CMK (cell line): Measurements from ENCODE around the gene JMJD7.
"Not testable (repeated sequence)": the region's sequence is repeated elsewhere in the genome, so short reads cannot be mapped to it uniquely, and the experiment has no call there.

Experiments
- DNase-seq: peaks from one replicate; pipeline ENCODE4 v3.0.0-alpha.2; 2010; ENCODE audit warnings: low read depth

Gene JMJD7

DNA sequence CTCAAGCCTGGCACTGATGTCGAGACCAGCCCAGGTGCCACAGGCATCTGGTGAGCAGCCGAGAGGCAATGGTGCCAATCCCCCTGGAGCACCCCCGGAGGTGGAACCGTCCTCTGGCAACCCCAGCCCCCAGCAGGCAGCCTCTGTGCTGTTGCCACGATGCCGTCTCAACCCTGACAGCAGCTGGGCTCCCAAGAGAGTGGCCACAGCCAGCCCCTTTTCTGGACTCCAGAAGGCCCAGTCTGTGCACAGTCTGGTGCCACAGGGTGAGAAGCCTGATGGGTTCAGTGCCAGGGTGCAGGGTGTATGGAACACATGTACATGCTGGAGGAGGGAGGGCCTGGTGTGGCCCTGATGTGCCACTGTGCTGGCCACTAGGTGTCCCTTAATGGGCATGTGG, 4.9 kb upstream of the JMJD7 start:
- no peak for DNase-seq

DNA sequence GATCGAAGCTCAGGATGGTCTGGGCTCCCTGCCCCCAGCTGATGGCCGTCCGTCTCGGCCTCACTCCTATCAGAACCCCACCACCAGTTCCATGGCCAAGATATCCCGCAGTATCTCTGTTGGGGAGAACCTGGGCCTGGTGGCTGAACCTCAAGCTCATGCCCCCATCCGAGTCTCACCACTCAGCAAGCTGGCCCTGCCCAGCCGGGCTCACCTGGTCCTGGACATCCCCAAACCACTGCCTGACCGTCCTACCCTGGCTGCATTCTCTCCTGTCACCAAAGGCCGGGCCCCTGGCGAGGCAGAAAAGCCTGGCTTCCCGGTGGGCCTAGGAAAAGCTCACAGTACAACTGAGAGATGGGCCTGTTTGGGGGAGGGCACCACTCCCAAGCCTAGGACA, 4.4 kb upstream of the JMJD7 start:
- no peak for DNase-seq

DNA sequence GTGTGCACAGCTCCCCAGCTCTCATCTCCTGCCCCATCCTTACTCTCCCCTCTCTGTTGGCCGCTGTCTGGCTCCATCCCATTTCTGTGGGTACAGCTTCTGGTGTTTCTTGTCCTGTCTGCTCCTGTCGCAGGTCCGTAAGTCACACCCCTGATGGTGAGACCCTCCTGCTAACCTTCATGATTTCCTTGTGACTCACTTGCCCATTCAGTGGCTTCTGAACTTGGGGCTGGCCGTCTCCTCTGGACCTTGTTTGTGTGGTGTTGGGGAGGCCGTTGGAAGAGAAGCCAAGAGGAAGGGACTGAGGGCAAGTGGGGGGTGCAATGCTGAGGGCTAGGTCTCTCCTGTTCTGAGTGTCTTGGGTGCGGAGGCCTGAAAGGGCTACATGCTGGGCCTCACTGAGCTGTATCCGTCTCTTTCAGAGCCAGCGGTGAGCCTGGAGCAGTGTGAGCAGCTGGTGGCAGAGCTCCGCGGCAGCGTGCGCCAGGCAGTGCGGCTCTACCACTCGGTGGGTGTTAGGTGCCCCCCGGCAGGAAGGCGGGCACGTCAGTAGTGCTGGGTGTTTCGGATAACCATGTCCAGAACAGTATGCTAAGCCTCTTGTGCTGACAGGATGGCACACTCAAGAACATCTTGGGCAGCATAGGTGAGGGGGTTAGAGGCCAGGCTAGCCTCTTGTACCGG, 3.7 kb upstream of the JMJD7 start:
- no peak for DNase-seq

DNA sequence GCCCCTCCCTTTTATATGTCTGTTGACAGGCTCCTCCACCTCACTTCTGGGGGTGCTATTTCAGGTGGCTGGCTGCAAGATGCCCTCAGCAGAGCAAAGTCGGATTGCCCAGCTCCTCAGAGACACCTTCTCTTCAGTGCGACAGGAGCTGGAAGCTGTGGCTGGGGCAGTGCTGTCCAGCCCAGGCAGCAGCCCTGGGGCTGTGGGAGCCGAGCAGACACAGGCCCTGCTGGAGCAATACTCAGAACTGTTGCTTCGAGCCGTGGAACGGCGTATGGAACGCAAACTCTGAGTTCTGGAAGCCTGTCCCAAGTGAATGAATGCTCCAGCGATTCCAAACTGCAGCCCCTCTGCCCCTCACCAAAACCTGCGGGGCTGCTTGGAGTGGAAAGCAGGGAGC, 2.7 kb upstream of the JMJD7 start:
- DNase-seq, result no peak

DNA sequence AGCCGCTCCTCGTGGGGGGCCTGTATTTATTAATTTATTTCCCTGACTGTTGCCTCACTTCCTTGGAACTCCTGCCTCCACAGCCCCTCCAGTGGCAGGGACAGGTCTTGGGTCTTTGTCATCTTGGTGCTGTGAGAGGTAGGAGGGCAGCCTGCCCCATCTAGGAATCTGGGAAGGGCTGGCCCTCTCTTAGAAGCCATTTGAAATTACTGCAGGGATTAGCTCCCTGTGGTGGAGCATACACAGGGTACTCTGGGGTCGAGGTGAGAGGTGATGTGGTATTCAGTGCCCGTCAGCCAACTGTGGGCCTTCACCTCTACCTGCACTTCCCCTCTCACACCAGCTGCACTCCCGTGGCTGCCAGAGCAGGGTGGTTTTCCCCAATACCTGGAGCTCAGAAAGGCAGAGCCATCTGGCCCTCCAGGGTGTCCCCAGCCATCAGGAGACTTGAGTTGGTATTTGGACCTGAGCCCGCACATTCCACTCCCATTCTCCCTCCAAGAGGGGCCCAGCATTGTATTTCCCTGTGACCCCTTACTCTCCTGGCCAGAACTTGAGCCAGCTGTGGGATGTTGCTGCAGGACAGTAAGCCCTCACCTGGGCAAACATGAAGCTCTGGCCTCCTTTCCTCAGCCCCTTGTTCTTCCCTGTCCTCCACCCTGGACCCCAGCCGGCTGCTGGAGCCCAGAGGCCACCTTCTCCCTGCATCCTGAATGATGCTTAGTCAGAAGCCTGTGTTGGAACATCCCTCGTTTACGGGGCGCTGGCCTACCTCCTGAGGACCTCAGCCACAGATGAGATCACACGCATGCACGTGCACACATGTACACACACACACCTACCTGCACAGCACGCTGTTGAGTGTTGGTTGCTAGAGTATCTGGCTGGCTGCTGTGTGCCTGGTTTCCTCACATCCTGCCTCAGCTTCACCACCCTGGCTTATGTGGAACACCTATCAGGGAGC, 2.0 kb upstream of the JMJD7 start:
- DNase-seq, result no peak

DNA sequence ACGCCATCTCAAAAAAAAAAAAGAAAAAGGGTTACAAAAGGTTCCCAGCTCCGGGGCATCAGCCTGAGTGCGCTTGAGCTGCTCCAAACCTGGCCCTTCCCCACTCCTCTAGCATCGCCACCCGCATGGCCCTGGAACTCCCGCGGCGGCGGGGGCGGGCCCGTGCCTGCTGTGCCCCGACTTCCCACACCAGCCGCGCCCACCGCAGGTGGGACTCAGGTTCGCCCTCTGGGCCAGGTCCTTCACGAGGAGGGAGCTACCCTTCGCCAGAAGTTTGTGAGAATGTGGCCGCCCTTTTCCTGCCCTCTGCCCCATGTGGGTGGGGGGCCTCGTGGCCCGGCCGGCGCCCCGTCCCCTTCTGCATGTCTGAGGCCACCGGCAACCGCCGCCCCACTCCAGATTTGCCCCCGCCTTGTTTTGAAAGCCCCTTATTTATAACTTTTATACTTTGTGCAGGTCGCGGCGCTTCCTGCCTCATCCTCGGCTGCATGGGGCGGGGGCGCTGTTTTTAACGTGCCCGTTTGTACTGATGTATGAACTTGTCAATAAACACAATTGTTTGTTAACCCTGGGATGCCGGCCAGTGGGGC, 507 bp upstream of the JMJD7 start:
- no peak for DNase-seq

GRCh38 chr15:41828807-41829141, 882 bp downstream of the JMJD7 start:
- no peak for DNase-seq

DNA sequence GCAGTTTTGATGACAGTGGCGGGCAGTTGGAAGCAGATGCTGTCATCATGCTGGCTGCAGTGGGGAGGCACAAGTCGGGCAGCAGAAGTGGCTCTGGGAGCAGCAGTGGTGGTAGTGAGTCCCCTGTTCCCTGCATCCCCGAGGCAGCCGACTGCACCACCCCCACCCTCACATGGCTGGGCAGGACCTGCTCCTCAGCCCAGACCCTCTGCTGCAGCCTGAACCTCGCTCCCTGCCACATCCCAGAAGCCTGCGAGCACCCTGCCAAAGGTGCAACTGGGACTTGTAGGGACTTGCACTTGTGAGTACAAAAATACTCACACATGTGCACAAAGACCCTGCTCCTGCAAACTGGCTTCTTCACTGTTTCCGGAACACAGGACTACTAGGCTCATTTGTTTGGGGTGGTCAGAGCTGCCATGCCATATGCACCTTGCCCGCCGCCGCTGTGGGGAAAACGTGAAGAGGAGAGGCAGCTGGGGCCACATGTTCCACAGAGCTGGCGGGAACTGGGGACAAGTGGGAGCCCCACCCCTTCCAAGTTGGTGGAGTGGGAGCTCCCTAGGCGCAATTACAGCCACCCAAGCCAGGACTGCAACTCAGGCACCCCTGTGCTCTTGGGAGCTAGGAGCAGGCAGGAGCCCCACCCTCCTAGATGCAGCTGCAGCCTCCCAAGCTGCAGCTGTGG, 2.2 kb downstream of the JMJD7 start:
- no peak for DNase-seq

DNA sequence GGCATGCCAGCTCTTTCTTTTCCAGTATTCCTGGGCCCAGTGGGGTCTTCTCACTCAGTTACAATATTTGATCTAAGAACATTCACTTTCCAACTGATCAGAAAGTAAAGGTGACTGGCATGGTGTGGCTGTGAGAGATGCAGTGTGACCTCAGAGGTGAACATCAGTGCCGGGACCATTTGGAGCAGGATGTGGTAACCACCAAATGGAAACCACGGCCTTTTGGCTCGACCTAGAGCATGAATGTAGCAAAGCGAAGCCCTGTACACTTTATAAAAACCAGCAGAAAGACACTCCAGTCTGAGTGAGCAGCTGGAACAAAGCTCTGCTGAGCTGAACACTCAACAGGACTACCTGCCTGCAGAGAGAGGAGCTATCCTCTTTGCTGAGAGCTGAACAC, 3.4 kb downstream of the JMJD7 start:
- not testable (repeated sequence) for DNase-seq

DNA sequence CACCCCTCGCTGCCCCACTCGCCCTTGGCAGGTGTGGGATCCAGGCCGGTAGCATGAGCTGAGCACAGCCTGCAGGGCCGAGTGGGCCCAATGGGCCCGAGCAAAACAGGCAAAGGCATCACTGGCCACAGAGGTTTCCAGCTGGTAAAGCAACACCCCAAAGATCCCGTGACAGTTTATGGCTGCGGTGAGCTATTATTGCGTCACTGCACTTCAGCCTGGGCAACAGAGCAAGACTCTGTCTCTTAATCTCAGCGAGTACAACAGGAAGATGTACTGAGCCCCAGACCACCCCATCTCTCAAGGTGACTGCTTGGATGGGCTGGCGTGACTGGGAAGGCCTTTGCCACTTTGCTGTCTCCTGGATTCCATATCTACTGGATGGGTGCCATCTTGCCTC, 4.3 kb downstream of the JMJD7 start:
- DNase-seq, result no peak

DNA sequence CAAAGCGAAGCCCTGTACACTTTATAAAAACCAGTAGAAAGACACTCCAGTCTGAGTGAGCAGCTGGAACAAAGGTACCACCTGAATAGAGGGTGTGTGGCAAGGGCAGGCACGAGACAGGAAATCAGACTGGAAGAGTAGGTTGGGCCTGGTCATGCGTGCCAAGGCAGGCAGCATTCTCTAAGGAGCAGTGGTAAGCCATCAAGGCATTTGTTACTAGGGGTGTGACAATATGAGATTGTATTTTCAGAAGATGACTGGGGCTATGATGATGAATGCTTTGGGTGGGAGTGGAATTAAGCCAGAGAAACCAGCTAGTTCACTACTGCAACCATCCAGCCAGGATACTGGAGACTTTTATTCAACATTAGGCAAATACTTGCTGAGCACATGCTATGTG, 5.0 kb downstream of the JMJD7 start:
- DNase-seq, result no peak

GRCh38 chr15:41834096-41834495, 6.2 kb downstream of the JMJD7 start:
- no peak for DNase-seq

DNA sequence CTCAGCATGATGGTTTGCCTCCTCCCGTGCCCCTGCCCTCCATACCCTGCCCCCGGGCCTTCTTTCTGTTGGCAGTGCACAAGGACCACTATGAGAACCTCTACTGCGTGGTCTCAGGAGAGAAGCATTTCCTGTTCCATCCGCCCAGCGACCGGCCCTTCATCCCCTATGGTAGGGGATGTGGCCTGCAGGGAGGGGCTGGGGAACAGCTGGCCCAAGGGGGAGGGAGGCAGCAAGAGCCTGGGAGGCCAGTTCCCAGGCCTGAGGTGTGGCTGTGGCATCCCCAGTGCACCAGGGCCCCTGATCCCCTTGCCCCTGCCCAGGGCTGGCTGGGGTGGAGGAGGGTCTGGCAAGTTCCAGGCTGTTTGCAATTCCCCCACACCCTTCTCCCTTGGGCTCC, 8.2 kb downstream of the JMJD7 start:
- DNase-seq, result no peak

DNA sequence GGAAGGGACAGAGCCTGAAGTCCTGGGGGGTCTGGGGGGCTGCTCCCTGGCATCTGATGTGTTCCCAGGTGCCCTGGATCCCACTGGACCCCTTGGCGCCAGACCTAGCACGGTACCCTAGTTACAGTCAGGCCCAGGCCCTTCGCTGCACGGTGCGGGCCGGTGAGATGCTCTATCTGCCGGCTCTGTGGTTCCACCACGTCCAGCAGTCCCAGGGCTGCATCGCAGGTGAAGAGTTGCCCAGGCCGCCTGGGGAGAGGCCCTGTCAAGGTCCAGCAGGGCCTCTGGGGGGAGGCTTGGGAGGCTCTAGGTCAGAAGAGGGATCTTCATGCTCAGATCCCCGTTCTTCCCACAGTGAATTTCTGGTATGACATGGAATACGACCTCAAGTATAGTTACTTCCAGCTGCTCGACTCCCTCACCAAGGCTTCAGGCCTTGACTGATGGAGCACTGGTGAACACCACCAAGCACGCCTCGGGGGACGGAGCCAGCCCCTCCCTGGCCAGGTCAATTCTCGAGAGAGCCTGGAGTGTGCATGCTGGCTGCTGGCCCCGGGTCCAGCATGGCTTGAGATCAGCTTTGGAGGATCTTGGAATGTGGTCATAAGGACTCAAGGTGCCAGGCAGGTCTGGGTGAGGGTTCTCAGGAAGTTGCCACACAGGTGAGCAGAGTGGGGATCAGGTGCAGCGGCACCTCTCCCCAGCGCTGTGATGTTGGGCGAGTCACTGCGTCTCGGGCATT, 9.0 kb downstream of the JMJD7 start:
- no peak for DNase-seq

DNA sequence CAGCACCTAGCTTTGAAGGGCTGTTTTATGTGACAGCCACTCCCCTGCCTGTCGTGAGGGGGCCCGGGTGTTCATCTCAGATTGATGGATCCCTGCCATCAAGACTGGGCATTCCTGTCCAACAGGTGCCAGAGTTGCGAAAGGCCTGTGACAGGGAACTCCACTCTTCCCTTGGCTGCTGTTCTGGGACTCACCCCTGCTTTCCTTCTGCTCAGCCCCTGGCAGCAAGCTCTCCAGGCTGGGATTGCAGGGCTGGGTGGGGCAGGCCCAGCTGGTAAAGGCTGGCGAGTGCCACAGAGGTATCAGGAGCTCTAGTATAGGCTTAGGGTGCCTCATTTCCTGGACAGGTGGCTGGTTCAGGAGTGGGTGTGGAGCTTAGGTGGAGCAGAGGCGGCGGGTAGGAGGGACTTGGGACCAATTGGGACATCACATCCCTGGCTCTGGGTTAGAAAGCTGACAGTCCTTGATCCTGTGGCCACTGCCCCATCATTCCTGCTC, 10.6 kb downstream of the JMJD7 start, which contains the start of gene PLA2G4B:
TSS of gene PLA2G4B (plus strand) at position 448 of the 498 bp plus-strand sequence. CDS start 67 bp downstream, outside the sequence.
- DNase-seq, result no peak

DNA sequence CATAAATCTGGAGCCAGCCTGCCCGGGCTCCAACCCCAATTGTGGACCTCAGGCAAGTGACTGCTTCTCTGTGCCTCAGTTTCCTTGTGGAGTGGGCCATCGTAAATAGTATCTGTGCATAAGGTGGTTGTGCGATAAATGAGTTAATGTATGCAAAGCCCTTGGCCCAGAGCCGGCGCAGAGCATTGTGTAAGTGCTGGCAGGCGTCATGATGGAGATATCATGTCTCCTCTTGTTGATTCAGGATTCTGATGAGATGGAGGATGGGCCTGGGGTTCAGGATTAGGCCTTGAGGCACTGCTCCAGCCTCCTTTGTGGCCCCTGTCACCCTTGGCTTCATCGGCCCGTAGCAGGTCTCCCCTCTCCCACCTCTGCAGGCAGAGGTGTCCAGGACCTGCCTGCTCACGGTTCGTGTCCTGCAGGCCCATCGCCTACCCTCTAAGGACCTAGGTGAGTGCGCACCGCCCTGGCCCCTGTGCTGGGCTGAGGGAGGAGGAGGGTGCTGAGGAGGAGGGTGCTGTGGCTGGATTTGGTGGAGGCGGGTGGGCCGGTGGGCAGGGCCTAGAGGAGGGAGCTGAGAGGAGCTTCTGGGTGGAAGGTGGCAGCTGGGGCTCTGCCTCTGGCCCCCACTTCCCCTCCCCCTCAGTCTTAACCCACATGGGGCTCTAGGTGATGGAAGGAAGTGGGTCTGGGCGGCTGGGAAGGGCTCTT, 12.0 kb downstream of the JMJD7 start:
- no peak for DNase-seq

GRCh38 chr15:41840673-41841072, 12.8 kb downstream of the JMJD7 start:
- DNase-seq, result no peak

GRCh38 chr15:41841131-41841530, 13.2 kb downstream of the JMJD7 start:
- no peak for DNase-seq

GRCh38 chr15:41842229-41842628, 14.3 kb downstream of the JMJD7 start:
- no peak for DNase-seq

GRCh38 chr15:41843571-41843970, 15.7 kb downstream of the JMJD7 start:
- no peak for DNase-seq

GRCh38 chr15:41844814-41845213, 16.9 kb downstream of the JMJD7 start:
- no peak for DNase-seq
